ENCODE data around the gene NUCKS1.
"Not testable (repeated sequence)": the region's sequence is repeated elsewhere in the genome, so short reads cannot be mapped to it uniquely, and the experiment has no call there.

The NUCKS1 gene

DNA sequence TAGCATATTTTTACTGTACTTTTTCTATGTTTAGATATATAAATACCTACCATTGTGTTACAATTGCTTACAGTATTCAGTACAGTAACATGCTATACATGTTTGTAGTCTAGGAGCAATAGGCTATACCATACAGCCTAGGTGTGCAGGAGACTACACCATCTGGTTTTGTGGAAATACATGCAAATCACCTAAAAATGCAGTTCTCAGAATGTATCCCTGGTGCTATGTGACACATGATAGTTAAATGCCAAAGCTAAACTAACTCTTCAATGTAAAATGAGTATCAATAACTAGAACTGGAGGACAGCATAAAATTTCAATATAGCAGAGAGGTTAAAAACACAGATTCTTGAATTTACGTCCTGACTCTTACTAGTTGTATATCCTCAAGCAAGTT, 14.8 kb downstream of the NUCKS1 start:
- Histone ChIP-seq H3K36me3 (peaks cover 65% of the 10 kb centered on the region), H3K27me3 (ENCODE audit: insufficient read depth, low read depth, severe bottlenecking) (no peaks in the 10 kb centered on the region), H3K27ac (no peak overlapping the region), H3K4me3 (ENCODE audit: low read depth, low read length) (no peak overlapping the region), H3K9me3 (ENCODE audit: severe bottlenecking) (no peaks in the 10 kb centered on the region)
- DNase-seq: no peak
- TF ChIP-seq, protein P1, sequence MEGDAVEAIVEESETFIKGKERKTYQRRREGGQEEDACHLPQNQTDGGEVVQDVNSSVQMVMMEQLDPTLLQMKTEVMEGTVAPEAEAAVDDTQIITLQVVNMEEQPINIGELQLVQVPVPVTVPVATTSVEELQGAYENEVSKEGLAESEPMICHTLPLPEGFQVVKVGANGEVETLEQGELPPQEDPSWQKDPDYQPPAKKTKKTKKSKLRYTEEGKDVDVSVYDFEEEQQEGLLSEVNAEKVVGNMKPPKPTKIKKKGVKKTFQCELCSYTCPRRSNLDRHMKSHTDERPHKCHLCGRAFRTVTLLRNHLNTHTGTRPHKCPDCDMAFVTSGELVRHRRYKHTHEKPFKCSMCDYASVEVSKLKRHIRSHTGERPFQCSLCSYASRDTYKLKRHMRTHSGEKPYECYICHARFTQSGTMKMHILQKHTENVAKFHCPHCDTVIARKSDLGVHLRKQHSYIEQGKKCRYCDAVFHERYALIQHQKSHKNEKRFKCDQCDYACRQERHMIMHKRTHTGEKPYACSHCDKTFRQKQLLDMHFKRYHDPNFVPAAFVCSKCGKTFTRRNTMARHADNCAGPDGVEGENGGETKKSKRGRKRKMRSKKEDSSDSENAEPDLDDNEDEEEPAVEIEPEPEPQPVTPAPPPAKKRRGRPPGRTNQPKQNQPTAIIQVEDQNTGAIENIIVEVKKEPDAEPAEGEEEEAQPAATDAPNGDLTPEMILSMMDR (IDR thresholded peaks at IDR 0.05; ENCODE audit: low read depth, low read length): no peak

DNA sequence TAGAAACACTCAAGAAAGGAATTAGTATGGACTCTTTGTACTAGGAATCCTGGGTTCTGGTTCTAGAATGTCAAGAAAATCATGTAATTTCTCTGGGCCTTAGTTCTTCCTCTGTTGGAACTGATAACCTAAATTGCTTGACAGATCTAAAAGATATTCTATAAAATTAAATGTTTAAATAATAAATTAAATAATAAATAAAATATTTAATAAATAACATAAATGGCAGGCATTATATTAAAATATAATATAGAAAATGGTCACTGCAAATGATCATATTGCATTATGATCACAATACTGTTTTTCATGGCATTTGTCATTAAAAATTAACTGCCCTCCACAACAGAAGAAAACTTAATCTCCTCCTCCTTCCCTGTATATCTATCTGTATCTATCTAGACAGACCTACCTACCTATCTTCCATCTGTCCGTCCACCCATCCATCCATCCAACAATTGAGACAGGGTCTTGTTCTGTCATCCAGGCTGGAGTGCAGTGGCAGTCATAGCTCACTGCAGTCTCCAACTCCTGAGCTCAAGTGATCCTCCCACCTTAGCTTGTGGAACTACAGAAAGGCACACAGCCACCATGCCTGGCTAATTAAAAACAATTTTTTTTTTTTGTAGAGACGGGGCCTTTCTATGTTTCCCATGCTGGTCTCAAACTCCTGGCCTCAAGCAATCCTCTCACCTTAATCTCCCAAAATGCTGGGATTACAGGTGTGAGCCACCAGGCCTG, 16.4 kb downstream of the NUCKS1 start:
- Histone ChIP-seq H3K27me3 (ENCODE audit: insufficient read depth, low read depth, severe bottlenecking) (no peaks in the 10 kb centered on the region), H3K27ac (no peak overlapping the region), H3K9me3 (ENCODE audit: severe bottlenecking) (no peaks in the 10 kb centered on the region), H3K4me3 (ENCODE audit: low read depth, low read length) (no peak overlapping the region), H3K36me3 (peaks cover 65% of the 10 kb centered on the region)
- no peak for DNase-seq
- TF ChIP-seq, protein P1 (IDR thresholded peaks at IDR 0.05; ENCODE audit: low read depth, low read length): 0 out of 2 replicates have a peak, but pooled peaks have one; percentile 9

DNA sequence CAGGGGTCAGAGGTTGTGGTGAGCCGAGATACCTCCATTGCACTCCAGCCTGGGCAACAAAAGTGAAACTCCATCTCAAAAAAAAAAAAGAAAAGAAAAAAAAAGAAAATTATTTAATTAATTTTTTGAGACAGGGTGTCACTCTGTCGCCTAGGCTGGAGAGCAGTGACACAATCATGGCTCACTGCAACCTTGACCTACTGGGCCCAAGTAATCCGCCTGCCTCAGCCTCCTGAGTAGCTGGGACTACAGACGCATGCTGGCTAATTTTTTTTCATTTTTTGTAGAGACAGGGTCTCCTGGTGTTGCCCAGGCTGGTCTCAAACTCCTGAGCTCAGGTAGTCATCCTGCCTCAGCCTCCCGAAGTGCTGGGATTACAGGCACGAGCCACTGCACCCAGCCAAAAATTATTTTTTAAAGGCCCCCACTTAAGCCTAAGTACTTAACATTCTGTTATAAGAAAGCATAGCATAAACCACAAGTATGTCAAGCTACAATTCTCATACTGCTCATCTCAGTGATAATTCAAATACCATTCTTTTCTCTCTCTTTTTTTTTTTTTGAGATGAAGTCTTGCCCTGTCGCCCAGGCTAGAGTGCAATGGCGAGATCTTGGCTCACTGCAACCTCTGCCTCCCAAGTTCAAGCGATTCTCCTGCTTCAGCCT, 19.9 kb downstream of the NUCKS1 start:
- Histone ChIP-seq H3K9me3 (ENCODE audit: severe bottlenecking) (no peaks in the 10 kb centered on the region), H3K27me3 (ENCODE audit: insufficient read depth, low read depth, severe bottlenecking) (no peaks in the 10 kb centered on the region), H3K27ac (no peak overlapping the region), H3K36me3 (peaks cover 82% of the 10 kb centered on the region), H3K4me3 (ENCODE audit: low read depth, low read length) (no peak overlapping the region)
- no peak for DNase-seq
- TF ChIP-seq, protein P1 (IDR thresholded peaks at IDR 0.05; ENCODE audit: low read depth, low read length): no peak

DNA sequence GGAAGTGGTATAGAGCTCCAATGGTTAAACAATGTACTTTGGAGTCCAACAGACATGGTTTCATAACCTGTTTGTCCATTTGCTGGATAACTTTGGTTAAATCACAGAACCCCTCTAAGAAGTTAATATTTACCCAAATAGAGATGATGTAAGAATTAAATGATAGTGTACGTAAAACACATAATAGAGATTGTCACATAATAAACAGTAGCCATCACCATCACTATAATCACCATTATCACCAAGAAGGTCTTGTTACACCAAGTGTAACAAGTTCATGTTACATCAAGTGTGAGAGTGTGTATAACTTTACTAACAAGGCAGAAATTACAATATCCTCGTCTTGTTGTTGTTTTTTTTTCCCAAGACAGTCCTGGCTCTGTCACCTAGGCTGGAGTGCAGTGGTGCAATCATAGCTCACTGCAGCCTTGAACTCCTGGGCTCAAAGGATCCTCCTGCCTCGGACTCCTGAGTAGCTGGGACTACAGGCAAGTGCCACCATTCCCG, 23.3 kb downstream of the NUCKS1 start:
- H3K27ac ChIP-seq: no peak overlapping the region
- peaks cover 95% of the 10 kb centered on the region for H3K36me3 ChIP-seq
- H3K9me3 ChIP-seq (ENCODE audit: severe bottlenecking): no peaks in the 10 kb centered on the region
- DNase-seq: no peak
- no peak overlapping the region for H3K4me3 ChIP-seq (ENCODE audit: low read depth, low read length)
- TF ChIP-seq, protein P1 (IDR thresholded peaks at IDR 0.05; ENCODE audit: low read depth, low read length): no peak
- no peaks in the 10 kb centered on the region for H3K27me3 ChIP-seq (ENCODE audit: insufficient read depth, low read depth, severe bottlenecking)

DNA sequence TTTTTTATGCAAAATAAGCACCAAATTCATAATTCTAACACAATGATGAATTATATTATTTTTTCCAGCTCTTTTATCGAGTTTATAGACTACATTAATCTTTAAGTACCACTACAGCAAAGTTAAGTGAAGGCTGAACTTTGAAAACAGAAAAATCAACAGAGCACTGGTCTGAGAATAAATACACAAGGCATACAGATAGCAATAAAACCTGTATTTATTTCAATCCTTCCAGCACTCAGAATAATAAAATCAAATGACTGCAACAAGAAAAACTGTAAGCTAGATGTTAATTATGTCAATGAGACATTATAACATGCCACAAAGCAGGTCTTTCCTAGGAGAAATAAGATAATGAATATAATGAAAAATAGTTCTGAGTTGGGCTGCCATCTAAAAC, 24.5 kb downstream of the NUCKS1 start:
- TF ChIP-seq, protein P1 (IDR thresholded peaks at IDR 0.05; ENCODE audit: low read depth, low read length): no peak
- no peaks in the 10 kb centered on the region for H3K27me3 ChIP-seq (ENCODE audit: insufficient read depth, low read depth, severe bottlenecking)
- H3K36me3 ChIP-seq: peaks cover 96% of the 10 kb centered on the region
- H3K27ac ChIP-seq: no peak overlapping the region
- H3K9me3 ChIP-seq (ENCODE audit: severe bottlenecking): no peaks in the 10 kb centered on the region
- H3K4me3 ChIP-seq (ENCODE audit: low read depth, low read length): no peak overlapping the region
- no peak for DNase-seq

DNA sequence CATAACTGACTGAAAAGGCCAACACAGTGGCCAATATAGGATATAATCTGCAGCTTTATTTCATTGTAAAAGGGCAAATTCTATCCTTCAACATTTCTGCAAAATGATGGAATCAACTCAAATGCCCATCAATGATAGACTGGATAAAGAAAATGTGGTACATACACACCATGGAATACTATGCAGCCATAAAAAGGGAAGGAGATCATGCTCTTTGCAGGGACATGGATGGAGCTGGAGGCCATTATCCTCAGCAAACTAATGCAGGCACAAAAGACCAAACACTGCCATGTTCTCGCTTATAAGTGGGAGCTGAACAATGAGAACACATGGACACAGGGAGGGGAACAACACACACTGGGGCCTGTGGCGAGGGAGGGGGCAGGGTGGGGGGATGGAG, 29.2 kb downstream of the NUCKS1 start:
- not testable (repeated sequence) for H3K4me3 ChIP-seq (ENCODE audit: low read depth, low read length); H3K27ac ChIP-seq; DNase-seq; H3K9me3 ChIP-seq (ENCODE audit: severe bottlenecking); H3K27me3 ChIP-seq (ENCODE audit: insufficient read depth, low read depth, severe bottlenecking)
- H3K36me3 ChIP-seq: peaks cover 100% of the 10 kb centered on the region

Measured in WERI-Rb-1 (cell line).